SK-N-SH treated with all-trans-retinoic acid at 6 μM for 48 hours (cell line): ENCODE data around the gene LAMA2.

Experiments used
- ATAC-seq: fragments of 200-7000 bp; cut with Tn5 transposase; 3 replicates; pipeline ENCODE4 v1.9.1; 2020; ENCODE audit warnings: mild to moderate bottlenecking, moderate library complexity
- ARNTL ChIP-seq: fragments of 450-650 bp; formaldehyde crosslinking; IDR thresholded peaks from 2 replicates; pipeline ENCODE4 v1.5.0; 2020; ENCODE audit warnings: low read depth, mild to moderate bottlenecking, moderate library complexity, borderline replicate concordance
- BACH2 ChIP-seq: fragments of 250-450 bp; sonication (Bioruptor Pico); IDR thresholded peaks from 2 replicates; pipeline ENCODE4 v1.9.0; 2021; ENCODE audit warnings: mild to moderate bottlenecking, borderline replicate concordance
- CREB5 ChIP-seq: fragments of 250-450 bp; sonication (Bioruptor Pico); IDR thresholded peaks from 2 replicates; pipeline ENCODE4 v1.5.1; 2020; ENCODE audit warnings: low read depth, mild to moderate bottlenecking, moderate library complexity
- CSDC2 ChIP-seq: fragments of 250-450 bp; sonication (Bioruptor Pico); IDR thresholded peaks from 2 replicates; pipeline ENCODE4 v1.5.0; 2020; ENCODE audit warnings: mild to moderate bottlenecking, moderate library complexity
- CSRNP3 ChIP-seq: fragments of 250-450 bp; sonication (Bioruptor Pico); IDR thresholded peaks from 2 replicates; pipeline ENCODE4 v1.5.1; 2021; ENCODE audit warnings: mild to moderate bottlenecking, moderate library complexity
- ESRRG ChIP-seq: fragments of 250-450 bp; sonication (Bioruptor Pico); IDR thresholded peaks from 2 replicates; pipeline ENCODE4 v1.6.1; 2021; ENCODE audit warnings: mild to moderate bottlenecking
- GLIS3 ChIP-seq: fragments of 250-450 bp; sonication (Bioruptor Pico); IDR thresholded peaks from 2 replicates; pipeline ENCODE4 v1.5.0; 2020; ENCODE audit warnings: mild to moderate bottlenecking, moderate library complexity
- ISL1 ChIP-seq: fragments of 250-450 bp; sonication (Bioruptor Pico); IDR thresholded peaks from 2 replicates; pipeline ENCODE4 v2.1.2; 2022; ENCODE audit warnings: mild to moderate bottlenecking, moderate library complexity
- OSR1 ChIP-seq: fragments of 250-450 bp; sonication (Bioruptor Pico); IDR thresholded peaks from 2 replicates; pipeline ENCODE4 v1.8.0; 2022; ENCODE audit warnings: moderate library complexity, mild to moderate bottlenecking, inconsistent platforms
- PATZ1 ChIP-seq: fragments of 250-450 bp; sonication (Bioruptor Pico); IDR thresholded peaks from 2 replicates; pipeline ENCODE4 v1.8.0; 2020; ENCODE audit warnings: mild to moderate bottlenecking, moderate library complexity, borderline replicate concordance
- POU6F1 ChIP-seq: fragments of 250-450 bp; sonication (Bioruptor Pico); IDR thresholded peaks from 2 replicates; pipeline ENCODE4 v1.8.0; 2021; ENCODE audit warnings: low read depth, mild to moderate bottlenecking, moderate library complexity, borderline replicate concordance
- PPARA ChIP-seq: fragments of 250-450 bp; sonication (Bioruptor Pico); IDR thresholded peaks from 2 replicates; pipeline ENCODE4 v1.5.0; 2020; ENCODE audit warnings: mild to moderate bottlenecking, borderline replicate concordance
- RARB ChIP-seq: fragments of 250-450 bp; sonication (Bioruptor Pico); IDR thresholded peaks from 2 replicates; pipeline ENCODE4 v1.8.0; 2021; ENCODE audit warnings: mild to moderate bottlenecking, moderate library complexity
- SNAI2 ChIP-seq: fragments of 250-450 bp; sonication (Bioruptor Pico); IDR thresholded peaks from 2 replicates; pipeline ENCODE4 v1.5.0; 2020; ENCODE audit warnings: mild to moderate bottlenecking, moderate library complexity
- TCF4 ChIP-seq: fragments of 250-450 bp; sonication (Bioruptor Pico); IDR thresholded peaks from 2 replicates; pipeline ENCODE4 v1.8.0; 2021; ENCODE audit warnings: mild to moderate bottlenecking, moderate library complexity, borderline replicate concordance
- TOX ChIP-seq: fragments of 250-450 bp; sonication (Bioruptor Pico); IDR thresholded peaks from 2 replicates; pipeline ENCODE4 v1.8.0; 2021; ENCODE audit warnings: mild to moderate bottlenecking, moderate library complexity, borderline replicate concordance
- TSHZ2 ChIP-seq: fragments of 250-450 bp; sonication (Bioruptor Pico); IDR thresholded peaks from 2 replicates; pipeline ENCODE4 v1.5.0; 2020; ENCODE audit warnings: mild to moderate bottlenecking, moderate library complexity
- ZC3H10 ChIP-seq: fragments of 250-450 bp; sonication (Bioruptor Pico); IDR thresholded peaks from 2 replicates; pipeline ENCODE4 v1.5.1; 2021; ENCODE audit warnings: mild to moderate bottlenecking, moderate library complexity
- ZFP3 ChIP-seq: fragments of 250-450 bp; sonication (Bioruptor Pico); IDR thresholded peaks from 2 replicates; pipeline ENCODE4 v1.5.0; 2020; ENCODE audit warnings: mild to moderate bottlenecking, moderate library complexity
- ZFP30 ChIP-seq: fragments of 450-650 bp; formaldehyde crosslinking; IDR thresholded peaks from 2 replicates; pipeline ENCODE4 v1.5.0; 2022; ENCODE audit warnings: mild to moderate bottlenecking, moderate library complexity
- ZNF565 ChIP-seq: fragments of 450-650 bp; formaldehyde crosslinking; conservative IDR thresholded peaks from 2 replicates; pipeline ENCODE4 v1.5.0; 2020; ENCODE audit warnings: low read depth, mild to moderate bottlenecking, moderate library complexity
- ZNF70 ChIP-seq: fragments of 450-650 bp; formaldehyde crosslinking; IDR thresholded peaks from 2 replicates; pipeline ENCODE4 v1.5.0; 2020; ENCODE audit warnings: mild to moderate bottlenecking, moderate library complexity
- ZNF8 ChIP-seq: fragments of 450-650 bp; formaldehyde crosslinking; IDR thresholded peaks from 2 replicates; pipeline ENCODE4 v1.5.0; 2020; ENCODE audit warnings: mild to moderate bottlenecking, moderate library complexity

The LAMA2 gene

GRCh38 chr6:129007701-129008373 lies 124.9 kb downstream of the LAMA2 start:
- no peak for TF ChIP-seq ZNF565 (CRISPR knock-in tag)
- TF ChIP-seq CSRNP3 (CRISPR knock-in tag) = no peak
- TF ChIP-seq ISL1 (CRISPR knock-in tag) = no peak
- no peak for TF ChIP-seq PPARA (CRISPR knock-in tag)
- TF ChIP-seq ZFP30 (CRISPR knock-in tag) = no peak
- TF ChIP-seq TOX (CRISPR knock-in tag) = no peak
- no peak for TF ChIP-seq GLIS3 (CRISPR knock-in tag)
- TF ChIP-seq RARB (CRISPR knock-in tag) = no peak
- TF ChIP-seq, all 23 proteins: peak for 0
- no peak for ATAC-seq

- TF ChIP-seq ESRRG (CRISPR knock-in tag) (no peak), ARNTL (no peak), PATZ1 (CRISPR knock-in tag) (no peak), ZNF565 (CRISPR knock-in tag) (no peak), ZNF70 (CRISPR knock-in tag) (no peak), GLIS3 (CRISPR knock-in tag) (no peak), PPARA (CRISPR knock-in tag) (no peak), SNAI2 (CRISPR knock-in tag) (no peak), ZNF8 (CRISPR knock-in tag) (no peak), ZC3H10 (CRISPR knock-in tag) (no peak), TSHZ2 (CRISPR knock-in tag) (no peak), POU6F1 (no peak), OSR1 (CRISPR knock-in tag) (no peak), CSRNP3 (CRISPR knock-in tag) (no peak), RARB (CRISPR knock-in tag) (no peak), ZFP3 (no peak), CREB5 (CRISPR knock-in tag) (no peak), TCF4 (CRISPR knock-in tag) (no peak), BACH2 (no peak), CSDC2 (no peak)
- no peak for ATAC-seq
These were observed 125.7 kb downstream of the LAMA2 start for GRCh38 chr6:129008591-129008990.
